DMS 273 (cell line): Measurements from ENCODE around the gene RASSF8.
"Not testable (repeated sequence)": the region's sequence is repeated elsewhere in the genome, so short reads cannot be mapped to it uniquely, and the experiment has no call there.

ENCODE experiments used
- DNase-seq: peaks from one replicate; lab custom pipeline; 2025; ENCODE audit not compliant: unreplicated experiment; lab: John Stamatoyannopoulos, UW

Gene RASSF8

DNA sequence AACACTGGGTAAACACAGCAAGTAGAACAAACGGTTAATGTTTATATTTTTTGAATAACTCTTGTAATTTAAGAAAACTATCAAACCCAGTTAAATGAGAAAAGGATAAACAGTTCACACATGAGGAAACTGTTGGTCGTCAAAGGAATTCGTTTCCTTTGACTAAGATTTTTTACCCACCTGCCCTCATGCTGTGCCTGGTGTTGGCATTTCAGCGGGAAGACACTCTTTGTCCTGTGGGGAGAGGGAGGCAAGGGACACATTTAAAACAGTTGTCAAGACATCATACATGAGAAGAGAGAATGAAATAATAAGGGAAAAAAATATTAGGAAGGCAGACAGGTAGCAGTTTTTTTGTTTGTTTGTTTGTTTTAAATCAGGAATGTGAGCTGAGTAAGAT is 95.9 kb downstream of the RASSF8 start:
- no peak for DNase-seq

GRCh38 chr12:26055087-26055486 is 96.6 kb downstream of the RASSF8 start:
- DNase-seq, result no peak

DNA sequence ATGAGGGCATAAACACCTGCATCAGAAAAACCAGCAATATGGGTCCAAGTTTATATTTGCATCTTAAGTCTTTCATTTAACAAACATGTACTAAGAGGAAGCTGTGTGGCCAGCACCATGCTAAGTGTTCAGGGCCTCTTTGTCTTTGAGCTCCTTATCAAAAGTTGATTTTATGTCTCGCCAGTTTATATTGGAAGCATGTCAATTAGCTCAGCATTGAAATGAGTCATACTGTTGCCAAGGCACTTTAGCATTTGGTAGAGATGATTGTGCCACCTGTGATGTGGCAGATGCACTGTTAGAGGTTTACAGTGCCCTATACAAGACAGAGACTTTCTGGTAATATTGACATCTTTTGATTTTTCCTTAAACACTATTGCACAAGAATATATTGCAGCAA is 97.9 kb downstream of the RASSF8 start:
- peak; percentile 78 for DNase-seq

DNA sequence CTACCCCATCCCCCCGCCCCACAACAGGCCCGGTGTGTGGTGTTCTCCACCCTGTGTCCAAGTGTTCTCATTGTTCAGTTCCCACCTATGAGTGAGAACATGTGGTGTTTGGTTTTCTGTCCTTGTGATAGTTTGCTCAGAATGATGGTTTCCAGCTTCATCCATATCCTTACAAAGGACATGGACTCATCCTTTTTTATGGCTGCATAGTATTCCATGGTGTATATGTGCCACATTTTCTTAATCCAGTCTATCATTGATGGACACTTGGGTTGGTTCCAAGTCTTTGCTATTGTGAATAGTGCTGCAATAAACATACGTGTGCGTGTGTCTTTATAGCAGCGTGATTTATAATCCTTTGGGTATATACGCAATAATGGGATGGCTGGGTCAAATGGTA is 98.8 kb downstream of the RASSF8 start:
- not testable (repeated sequence) for DNase-seq

DNA sequence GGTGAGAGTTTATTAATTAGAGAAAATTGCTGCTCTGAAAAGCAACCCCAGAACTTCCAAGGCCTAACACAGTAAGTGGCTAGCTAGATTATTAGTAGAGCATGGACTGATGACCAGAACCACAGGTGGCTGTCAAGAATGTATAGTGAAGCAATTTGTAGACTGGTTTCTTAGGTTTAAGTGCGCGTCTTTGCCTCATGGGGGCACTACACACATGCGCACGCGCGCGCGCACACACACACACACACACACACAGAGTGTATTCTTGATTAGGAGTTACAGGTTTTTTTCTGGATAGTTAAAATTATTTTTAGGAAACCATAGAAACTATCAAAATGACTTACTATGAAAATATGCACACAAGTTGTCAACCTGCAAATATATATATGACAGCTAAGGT is 99.8 kb downstream of the RASSF8 start:
- no peak for DNase-seq

DNA sequence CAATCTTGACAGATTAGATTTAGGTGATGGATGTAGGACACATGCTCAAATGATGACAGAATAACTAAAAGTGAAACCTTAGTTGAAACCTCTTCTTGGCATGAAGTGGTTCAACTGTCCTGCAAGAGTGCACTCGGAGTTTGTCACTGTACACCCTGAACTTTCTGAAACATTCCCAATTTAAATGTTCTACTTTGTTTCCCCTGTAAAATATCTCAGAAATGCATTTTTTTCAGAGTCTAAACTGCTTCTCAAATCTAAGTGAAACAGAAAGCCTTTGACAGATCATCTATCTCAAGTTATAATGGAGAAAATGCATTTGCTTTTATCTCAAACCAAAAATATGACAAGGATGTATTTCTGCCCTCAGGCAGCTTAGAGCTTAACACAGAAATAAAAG is 100.3 kb downstream of the RASSF8 start:
- DNase-seq, result no peak

DNA sequence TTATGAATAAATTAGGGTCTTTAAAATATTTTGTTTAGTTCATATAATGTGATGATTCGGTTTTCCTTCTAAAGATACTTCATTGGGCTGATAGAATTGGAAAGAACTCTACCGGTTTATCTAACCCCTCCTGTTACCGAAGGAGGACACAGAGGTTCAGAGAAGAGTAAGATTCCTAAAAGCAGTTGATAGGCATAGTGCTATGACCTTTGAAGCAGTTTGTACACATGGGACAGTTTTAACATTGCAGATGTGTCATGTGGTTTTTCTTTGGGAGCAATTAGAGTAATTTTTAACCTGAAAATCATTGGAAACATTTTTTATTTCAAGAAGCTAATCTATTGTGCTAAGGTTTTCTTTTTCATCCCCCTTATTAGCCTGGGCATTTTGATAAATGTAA is 103.5 kb downstream of the RASSF8 start:
- no peak for DNase-seq

- no peak for DNase-seq
These were observed 104.1 kb downstream of the RASSF8 start for GRCh38 chr12:26062566-26062965.

DNA sequence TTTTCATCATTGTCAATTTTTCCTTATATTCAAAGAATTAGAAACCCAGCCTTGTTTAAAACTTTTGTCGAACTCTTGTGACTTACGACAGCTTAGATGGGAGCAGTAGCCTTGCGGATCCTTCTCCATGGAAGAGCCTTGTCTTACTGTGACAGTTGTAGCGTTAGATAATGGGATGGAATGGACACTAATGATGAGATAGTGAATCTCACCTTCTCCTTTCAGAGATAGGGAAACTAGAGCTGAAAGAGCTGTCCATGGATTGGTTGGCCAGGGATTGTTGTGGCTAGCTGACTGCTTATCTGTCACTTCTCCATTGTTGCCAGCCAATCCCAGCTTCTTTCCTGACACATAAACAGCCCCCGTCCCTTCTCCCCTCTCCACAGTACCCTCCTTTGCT is 107.0 kb downstream of the RASSF8 start:
- DNase-seq, result no peak

DNA sequence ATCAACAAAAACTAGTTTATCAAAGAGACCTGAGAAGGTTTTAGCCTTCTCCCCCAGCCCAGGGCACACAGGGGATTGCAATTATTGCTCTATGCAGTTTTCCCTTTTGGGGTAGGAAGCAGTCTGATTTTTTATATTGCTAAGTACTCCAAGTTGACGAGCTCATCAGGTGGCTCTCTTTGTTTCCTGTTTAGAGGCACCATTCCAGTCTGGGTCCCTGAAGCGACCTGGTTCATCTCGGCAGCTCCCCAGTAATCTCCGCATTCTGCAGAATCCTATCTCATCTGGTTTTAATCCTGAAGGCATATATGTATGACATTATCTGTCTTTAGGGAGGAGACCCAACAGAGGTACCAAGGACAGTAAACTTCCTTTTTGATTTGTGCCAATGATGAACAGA is 110.0 kb downstream of the RASSF8 start:
- DNase-seq, result no peak

DNA sequence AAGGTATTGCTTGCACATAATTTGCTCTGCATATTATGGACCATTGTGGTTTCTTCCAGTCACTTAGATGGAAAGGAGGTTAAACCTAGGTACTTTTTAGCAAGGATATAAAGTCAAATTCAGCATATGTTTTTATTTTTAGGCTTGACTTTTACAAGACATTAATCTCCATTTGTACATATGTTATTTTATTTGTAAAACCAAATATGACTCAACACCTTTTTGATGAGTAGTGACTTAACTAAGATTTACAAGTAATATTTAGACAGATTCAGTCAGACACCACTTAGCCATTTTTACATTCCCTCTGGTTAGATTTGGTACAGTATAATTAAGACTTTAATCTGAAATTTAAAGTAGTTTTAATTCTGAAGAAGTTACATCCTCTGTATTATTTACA is 111.3 kb downstream of the RASSF8 start:
- DNase-seq, result no peak

GRCh38 chr12:26077915-26078702 is 119.6 kb downstream of the RASSF8 start:
- DNase-seq, result no peak

- DNase-seq, result no peak
These were observed 122.4 kb downstream of the RASSF8 start for GRCh38 chr12:26080911-26081310.

- no peak for DNase-seq
These were observed 128.5 kb downstream of the RASSF8 start for GRCh38 chr12:26086936-26087335.

DNA sequence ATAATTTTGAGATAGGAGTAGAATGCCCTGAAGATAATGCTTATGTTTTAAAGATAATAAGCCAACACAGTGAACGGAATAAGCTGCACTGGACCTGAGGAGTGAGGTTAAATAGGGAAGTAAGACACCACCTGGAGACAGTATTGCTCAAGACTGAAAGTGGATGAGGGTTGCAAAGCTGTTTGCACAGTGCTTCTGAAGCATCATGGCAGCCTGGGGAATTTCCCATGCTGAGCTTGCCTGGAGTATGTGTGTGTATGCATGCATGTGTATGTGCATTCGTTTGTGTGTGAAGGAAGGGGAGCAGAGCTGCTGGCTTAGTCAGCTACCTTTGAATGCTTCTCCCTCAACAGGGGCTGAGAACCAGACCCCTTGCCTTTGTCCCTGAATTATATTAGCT is 130.5 kb downstream of the RASSF8 start:
- no peak for DNase-seq

GRCh38 chr12:26090836-26091510 is 132.5 kb downstream of the RASSF8 start:
- DNase-seq, result no peak

DNA sequence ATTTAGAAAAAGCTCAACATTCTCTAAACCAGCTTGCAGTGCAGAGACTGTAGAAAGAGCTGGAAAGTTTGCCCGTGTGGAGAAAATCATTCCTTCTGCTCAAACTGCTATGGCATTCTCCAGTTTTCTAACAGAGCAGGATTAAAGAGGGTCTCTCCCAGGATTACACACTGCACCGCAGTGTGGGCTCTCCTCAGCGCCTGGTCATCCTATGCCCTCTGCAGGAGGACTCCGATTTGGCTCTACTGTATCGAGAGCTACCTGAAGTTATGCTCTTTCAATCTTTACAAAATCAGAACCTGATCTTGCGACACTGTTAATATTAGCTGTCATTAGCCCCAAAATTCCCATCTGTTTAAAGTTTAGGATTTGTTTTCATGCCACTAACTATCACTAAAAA is 133.3 kb downstream of the RASSF8 start:
- DNase-seq, result peak; percentile 32

DNA sequence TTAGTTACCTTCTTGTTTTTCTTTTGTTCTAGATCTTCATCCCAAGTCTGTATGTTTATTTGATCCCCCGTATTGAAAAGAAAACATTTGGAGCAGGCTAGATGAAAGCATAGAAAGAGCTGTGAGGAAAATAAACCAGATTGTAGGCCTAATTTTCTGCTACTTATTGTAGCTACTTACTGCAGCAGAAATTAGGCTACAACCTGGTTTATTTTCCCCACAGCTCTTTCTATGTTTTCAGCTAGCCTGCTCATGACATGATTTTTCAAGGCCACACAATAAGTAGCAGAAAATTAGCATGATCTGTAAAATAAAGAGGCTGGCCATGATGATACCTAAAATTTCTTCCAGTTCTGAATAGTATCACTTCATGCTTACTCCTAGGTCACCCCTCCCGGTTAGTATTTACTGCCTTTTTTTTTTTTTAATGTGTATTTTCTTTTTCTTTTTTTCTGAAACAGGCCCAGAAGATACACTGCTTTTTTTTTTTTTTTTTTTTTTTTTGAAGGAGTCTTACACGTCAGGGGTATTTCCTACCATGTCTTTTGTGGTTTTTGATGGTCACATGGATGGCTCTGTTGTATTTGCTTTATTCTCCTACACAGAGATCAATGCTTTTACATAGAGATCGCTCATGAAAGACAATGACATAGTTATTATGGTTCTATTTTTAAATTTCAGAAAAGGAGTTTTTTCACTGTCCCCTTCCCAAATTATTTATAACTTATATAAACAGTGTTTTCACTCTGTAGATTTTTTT is 134.0 kb downstream of the RASSF8 start:
- DNase-seq, result no peak

DNA sequence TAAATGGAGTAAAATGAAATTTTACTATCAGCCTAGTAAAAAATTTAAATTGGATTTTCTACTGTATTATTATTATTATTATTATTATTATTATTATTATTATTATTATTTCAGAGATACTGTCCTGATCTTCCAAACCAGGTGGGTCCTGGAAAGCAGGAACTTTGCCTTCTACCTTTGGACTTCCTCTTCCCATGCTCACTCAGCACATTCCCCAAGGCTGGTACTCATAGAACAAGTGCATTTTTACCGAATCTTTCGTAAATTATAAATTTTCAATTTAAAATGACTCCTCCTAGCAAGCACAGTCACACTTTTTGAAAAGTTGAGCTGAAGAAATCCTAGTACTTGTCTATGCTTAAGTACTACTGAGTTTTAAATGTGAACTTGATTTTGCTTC is 136.7 kb downstream of the RASSF8 start:
- no peak for DNase-seq

GRCh38 chr12:26096036-26096435 is 137.6 kb downstream of the RASSF8 start:
- no peak for DNase-seq

GRCh38 chr12:26097046-26097878 is 138.8 kb downstream of the RASSF8 start:
- DNase-seq, result peak; percentile 83
